H9 (cell line): ENCODE measurements around the gene TMEM120B. TPM values are rescaled to one million over a fixed set of nuclear protein-coding genes. Genes with fewer than 3 reads are reported as not detected.

Source experiments
- DNase-seq: peaks from one replicate; pipeline ENCODE4 v3.0.0-alpha.2; 2017
- H2AFZ ChIP-seq: one replicate; pipeline ENCODE4 v1.6.1; 2013; ENCODE audit warnings: mild to moderate bottlenecking, low read length, control low read depth, moderate library complexity
- H2AK5ac ChIP-seq: 2 replicates; pipeline ENCODE4 v1.6.1; 2013; ENCODE audit warnings: low read length, control low read depth, mixed read lengths; ENCODE audit not compliant: insufficient read length
- H2BK120ac ChIP-seq: one replicate; pipeline ENCODE4 v1.6.1; 2013; ENCODE audit warnings: low read depth, mild to moderate bottlenecking, low read length, control low read depth, inconsistent platforms; ENCODE audit not compliant: poor library complexity, severe bottlenecking
- H2BK12ac ChIP-seq: 2 replicates; pipeline ENCODE4 v1.6.1; 2013; ENCODE audit warnings: low read length, control low read depth, mixed read lengths, low read depth; ENCODE audit not compliant: insufficient read length
- H2BK15ac ChIP-seq: 2 replicates; pipeline ENCODE4 v1.6.1; 2013; ENCODE audit warnings: low read depth, low read length, control low read depth
- H2BK20ac ChIP-seq: one replicate; pipeline ENCODE4 v1.6.1; 2013; ENCODE audit warnings: low read depth, mild to moderate bottlenecking, low read length, control low read depth, inconsistent platforms; ENCODE audit not compliant: poor library complexity, severe bottlenecking
- H2BK5ac ChIP-seq: 2 replicates; pipeline ENCODE4 v1.6.1; 2013; ENCODE audit warnings: low read length, control low read depth, mixed read lengths; ENCODE audit not compliant: insufficient read length
- H3K14ac ChIP-seq: 2 replicates; pipeline ENCODE4 v1.6.1; 2013; ENCODE audit warnings: low read length, control low read depth; ENCODE audit not compliant: insufficient read depth
- H3K18ac ChIP-seq: 2 replicates; pipeline ENCODE4 v1.6.1; 2013; ENCODE audit warnings: low read depth, mild to moderate bottlenecking, mixed read lengths, low read length, control low read depth; ENCODE audit not compliant: insufficient read length
- H3K23ac ChIP-seq: 2 replicates; pipeline ENCODE4 v1.6.1; 2013; ENCODE audit warnings: low read length, control low read depth, mixed read lengths, low read depth; ENCODE audit not compliant: insufficient read length
- H3K23me2 ChIP-seq: 2 replicates; pipeline ENCODE4 v1.6.1; 2013; ENCODE audit warnings: low read depth, mild to moderate bottlenecking, mixed read lengths, low read length, control low read depth; ENCODE audit not compliant: insufficient read length, poor library complexity, severe bottlenecking
- H3K27ac ChIP-seq: 2 replicates; pipeline ENCODE4 v1.5.1; 2013; ENCODE audit warnings: low read length, control low read depth, mixed read lengths, low read depth; ENCODE audit not compliant: insufficient read length
- H3K27me3 ChIP-seq: 2 replicates; pipeline ENCODE4 v1.6.1; 2013; ENCODE audit warnings: low read length, control low read depth, inconsistent platforms; ENCODE audit not compliant: insufficient read depth
- H3K4ac ChIP-seq: 2 replicates; pipeline ENCODE4 v1.6.1; 2013; ENCODE audit warnings: low read depth, mild to moderate bottlenecking, control low read depth, inconsistent platforms, low read length, moderate library complexity
- H3K4me1 ChIP-seq: 2 replicates; pipeline ENCODE4 v1.6.1; 2013; ENCODE audit warnings: low read length, control low read depth, inconsistent platforms; ENCODE audit not compliant: insufficient read depth
- H3K4me2 ChIP-seq: 2 replicates; pipeline ENCODE4 v1.6.1; 2013; ENCODE audit warnings: low read length, control low read depth, mixed read lengths; ENCODE audit not compliant: insufficient read length, insufficient read depth
- H3K56ac ChIP-seq: 2 replicates; pipeline ENCODE4 v1.6.1; 2013; ENCODE audit warnings: low read depth, mild to moderate bottlenecking, mixed read lengths, low read length, control low read depth; ENCODE audit not compliant: insufficient read length
- H3K79me1 ChIP-seq: 2 replicates; pipeline ENCODE4 v1.6.1; 2013; ENCODE audit warnings: low read depth, mild to moderate bottlenecking, moderate library complexity, low read length, control low read depth, inconsistent platforms; ENCODE audit not compliant: insufficient read depth, poor library complexity, severe bottlenecking
- H3K79me2 ChIP-seq: 2 replicates; pipeline ENCODE4 v1.6.1; 2013; ENCODE audit warnings: low read length, control low read depth, inconsistent platforms; ENCODE audit not compliant: insufficient read depth
- H3K9ac ChIP-seq: 2 replicates; pipeline ENCODE4 v1.6.1; 2013; ENCODE audit warnings: low read length, control low read depth, mixed read lengths; ENCODE audit not compliant: insufficient read length; ENCODE audit errors: extremely low read depth
- H3K9me3 ChIP-seq: one replicate; pipeline ENCODE4 v1.6.1; 2013; ENCODE audit warnings: low read depth, low read length, inconsistent platforms; ENCODE audit not compliant: control insufficient read depth
- H3T11ph ChIP-seq: one replicate; pipeline ENCODE4 v1.6.1; 2013; ENCODE audit warnings: mild to moderate bottlenecking, low read length, control low read depth, inconsistent platforms
- H4K20me1 ChIP-seq: one replicate; pipeline ENCODE4 v1.6.1; 2013; ENCODE audit not compliant: control insufficient read depth, insufficient read length, insufficient read depth
- H4K5ac ChIP-seq: 2 replicates; pipeline ENCODE4 v1.6.1; 2013; ENCODE audit warnings: low read depth, mild to moderate bottlenecking, mixed read lengths, low read length, control low read depth; ENCODE audit not compliant: insufficient read length
- H4K8ac ChIP-seq: replicated peaks from 2 replicates; pipeline ENCODE4 v1.6.1; 2013; ENCODE audit warnings: low read length, control low read depth, mixed read lengths, low read depth; ENCODE audit not compliant: insufficient read length
- H4K91ac ChIP-seq: 2 replicates; pipeline ENCODE4 v1.6.1; 2013; ENCODE audit warnings: low read depth, mild to moderate bottlenecking, moderate library complexity, mixed read lengths, low read length, control low read depth; ENCODE audit not compliant: insufficient read length
- H3K27ac Mint-ChIP-seq, 3 experiments: 2 replicates in 2 of 3; 3 replicates in 1 of 3; pipeline ENCODE4 v1.8.0; 2020 to 2021; ENCODE audit warnings: mixed read lengths in 3 of 3, mild to moderate bottlenecking in 1 of 3, moderate library complexity in 1 of 3
- H3K27me3 Mint-ChIP-seq: 2 replicates; pipeline ENCODE4 v1.8.0; 2021; ENCODE audit warnings: low read depth, mild to moderate bottlenecking, moderate library complexity, mixed read lengths
- H3K36me3 Mint-ChIP-seq, 3 experiments: 2 replicates in 2 of 3; 3 replicates in 1 of 3; pipeline ENCODE4 v1.8.0; 2020 to 2021; ENCODE audit warnings: low read depth in 3 of 3, mixed read lengths in 3 of 3; ENCODE audit not compliant: insufficient read depth in 1 of 3
- H3K4me1 Mint-ChIP-seq, 2 experiments: 2 replicates each; pipeline ENCODE4 v1.8.0; 2020; ENCODE audit warnings: mixed read lengths in 2 of 2
- H3K4me3 Mint-ChIP-seq, 2 experiments: 2 replicates in 1 of 2; 3 replicates in 1 of 2; pipeline ENCODE4 v1.8.0; 2020 to 2021; ENCODE audit warnings: mild to moderate bottlenecking in 2 of 2, mixed read lengths in 2 of 2, moderate library complexity in 1 of 2
- H3K9me3 Mint-ChIP-seq, 2 experiments: 2 replicates in 1 of 2; 3 replicates in 1 of 2; pipeline ENCODE4 v1.8.0; 2020; ENCODE audit warnings: mild to moderate bottlenecking in 2 of 2, mixed read lengths in 2 of 2, moderate library complexity in 1 of 2
- CTCF ChIP-seq: fragments of 200-600 bp; sonication (generic); conservative IDR thresholded peaks from 3 replicates; pipeline ENCODE4 v1.8.0; 2021; ENCODE audit warnings: antibody characterized with exemption, mild to moderate bottlenecking
- WGBS: extraction: QIAGEN DNeasy Blood & Tissue Kit; methylation state at CpG from one replicate; pipeline ENCODE4 v1.1.7; 2013; ENCODE audit warnings: missing lambda C conversion rate, low lambda C conversion rate, mixed read lengths; ENCODE audit not compliant: insufficient read length; ENCODE audit errors: extremely low coverage; 5-methylcytosine and 5-hydroxymethylcytosine counted together
- total RNA-seq: library from RNA; stranded (reverse); gene quantifications from 2 replicates; pipeline ENCODE4 v1.2.1, GENCODE V29; 2021

The TMEM120B gene
- total RNA-seq, 1 experiment from 2014 or later = 25.8 TPM

GRCh38 chr12:121781484-121781997 is 69.0 kb downstream of the TMEM120B start:
- no peaks in the 10 kb centered on the region for H3K9me3 Mint-ChIP-seq

More at GRCh38 chr12:121781484-121781997, 69.0 kb downstream of the TMEM120B start:
- no peak overlapping the region for H2AK5ac ChIP-seq
- H3K23ac ChIP-seq = no peak overlapping the region
- TF ChIP-seq CTCF = no peak
- no peak overlapping the region for H3K27ac ChIP-seq
- H2BK5ac ChIP-seq = no peak overlapping the region
- no peak overlapping the region for H3K4ac ChIP-seq
- no peaks in the 10 kb centered on the region for H3K79me2 ChIP-seq
- H4K20me1 ChIP-seq = no peaks in the 10 kb centered on the region
- H4K8ac ChIP-seq = no peak overlapping the region
- no peak overlapping the region for H2AFZ ChIP-seq
- peaks cover 11 to 15% of the 10 kb centered on the region in 2 experiments for H3K4me1 Mint-ChIP-seq
- H3K14ac ChIP-seq = no peak overlapping the region
- no peak overlapping the region for H4K91ac ChIP-seq
- H2BK15ac ChIP-seq = no peak overlapping the region
- peak overlapping the region in 1 of 2 experiments; percentile 38; a peak in 1 of 5 replicates for H3K4me3 Mint-ChIP-seq
- H3K27me3 Mint-ChIP-seq = peaks cover 5% of the 10 kb centered on the region; the same call in 1 of the 2 replicates
- no peak overlapping the region for H2BK120ac ChIP-seq
- H3K79me1 ChIP-seq = no peaks in the 10 kb centered on the region
- no peak overlapping the region for H4K5ac ChIP-seq
- no peak overlapping the region for H2BK20ac ChIP-seq
- no peak overlapping the region for H3K4me2 ChIP-seq
- H3K9ac ChIP-seq = no peak overlapping the region
- H3K27me3 ChIP-seq = no peaks in the 10 kb centered on the region
- no peaks in the 10 kb centered on the region for H3K23me2 ChIP-seq
- H3K9me3 ChIP-seq = no peaks in the 10 kb centered on the region
- H3K27ac Mint-ChIP-seq = peak overlapping the region in 2 of 3 experiments; percentile 8 to 95; a peak in 3 of 7 replicates
- peak; percentile 38 for DNase-seq
- no peaks in the 10 kb centered on the region for H3K4me1 ChIP-seq
- H2BK12ac ChIP-seq = no peak overlapping the region
- no CpG with 5 or more reads among the region's 12 CpGs for WGBS
- peaks cover 5 to 28% (median 20%) of the 10 kb centered on the region in 3 experiments; a peak in 6 of 7 replicates for H3K36me3 Mint-ChIP-seq
- H3K56ac ChIP-seq = no peak overlapping the region
- H3K18ac ChIP-seq = no peak overlapping the region
- no peak overlapping the region for H3T11ph ChIP-seq
